ENCODE data around the gene LRRC8B.

DNA sequence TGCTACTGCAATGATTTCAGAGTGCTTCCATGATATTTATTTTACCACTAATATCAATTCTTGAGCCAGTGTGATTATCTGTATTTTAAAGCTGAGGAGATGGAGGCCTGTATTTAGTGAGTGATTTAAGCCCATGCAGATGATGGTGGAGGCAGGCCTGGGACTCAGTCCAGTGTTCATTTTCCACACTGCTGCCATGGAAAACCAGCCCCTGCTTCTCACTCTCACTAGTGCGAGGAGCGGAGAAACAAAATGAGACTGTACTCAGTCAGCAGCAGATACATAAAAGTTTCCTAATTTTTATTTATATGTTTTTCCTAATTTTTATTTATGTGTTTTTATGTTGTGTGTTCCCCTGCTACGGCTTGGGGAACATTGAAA lies 32.8 kb downstream of the LRRC8B start:
- TF ChIP-seq CTCF (conservative IDR thresholded peaks at IDR 0.05 in 1 of 2, IDR thresholded peaks at IDR 0.05 in 1 of 2; ENCODE audit: low read depth in 1 of 2, low read length in 2 of 2) (no peak), EZH2 (IDR thresholded peaks at IDR 0.05; ENCODE audit: low read length, missing control alignments) (no peak)

Measured in fibroblast of lung (primary cell).